Anterior cingulate cortex (tissue), 58 donors: ENCODE results near the gene STX5.

Source experiments
- DNase-seq, 58 donors: peaks; one replicate each; lab custom pipeline; 2025; lab: John Stamatoyannopoulos, UW

Gene STX5

GRCh38 chr11:62789576-62789975 lies 42.3 kb downstream of the STX5 start:
- DNase-seq: peak in 3 of 58 donors; percentile 4 to 24 (median 15)

- no peak for DNase-seq
These were observed 42.9 kb downstream of the STX5 start for GRCh38 chr11:62788991-62789390.

DNA sequence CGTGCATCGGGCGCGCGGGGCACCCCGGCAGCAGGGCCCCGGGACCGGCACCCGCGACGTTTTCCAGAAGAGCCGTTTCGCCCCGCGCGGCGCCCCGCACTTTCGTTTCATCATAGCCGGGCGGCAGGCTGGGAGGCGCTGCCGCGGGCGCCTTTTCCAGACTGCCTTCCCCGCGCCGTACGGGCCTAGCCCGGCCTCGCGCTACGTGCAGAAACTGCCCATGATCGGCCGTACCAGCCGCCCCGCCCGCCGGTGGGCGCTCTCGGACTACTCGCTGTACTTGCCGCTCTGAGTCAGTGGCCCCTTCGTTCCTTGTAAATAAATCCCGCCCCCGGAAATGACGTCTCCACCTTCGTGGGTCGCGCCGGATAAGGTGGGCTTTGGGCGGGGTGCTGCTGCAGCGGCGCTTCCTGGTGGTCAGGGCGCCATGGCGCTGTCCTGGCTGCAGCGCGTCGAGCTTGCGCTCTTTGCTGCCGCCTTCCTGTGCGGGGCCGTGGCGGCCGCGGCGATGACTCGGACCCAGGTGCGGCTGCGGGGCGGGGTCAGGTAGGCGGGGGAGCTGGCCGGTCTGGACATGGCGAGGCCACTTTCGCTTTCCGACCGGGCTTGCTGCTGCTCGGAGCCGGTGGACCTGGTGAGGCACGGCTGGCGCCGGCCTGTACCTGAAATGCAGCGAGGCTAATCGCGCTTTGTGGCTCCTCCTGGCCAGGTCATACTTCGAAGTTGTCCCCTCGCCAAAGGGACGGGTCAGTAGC lies 44.7 kb downstream of the STX5 start, which contains the start of gene TMEM179B:
TSS of gene TMEM179B (plus strand) at position 398 of the 755 bp plus-strand sequence. CDS start at position 428, 30 bp downstream.
- DNase-seq: peak; percentile 74 to 99 (median 95)

- peak in 57 of 58 donors; percentile 23 to 83 (median 69) for DNase-seq
These were observed 45.4 kb downstream of the STX5 start for GRCh38 chr11:62786318-62787004.

- no peak for DNase-seq
These were observed 49.1 kb downstream of the STX5 start for GRCh38 chr11:62782753-62783152.

DNA sequence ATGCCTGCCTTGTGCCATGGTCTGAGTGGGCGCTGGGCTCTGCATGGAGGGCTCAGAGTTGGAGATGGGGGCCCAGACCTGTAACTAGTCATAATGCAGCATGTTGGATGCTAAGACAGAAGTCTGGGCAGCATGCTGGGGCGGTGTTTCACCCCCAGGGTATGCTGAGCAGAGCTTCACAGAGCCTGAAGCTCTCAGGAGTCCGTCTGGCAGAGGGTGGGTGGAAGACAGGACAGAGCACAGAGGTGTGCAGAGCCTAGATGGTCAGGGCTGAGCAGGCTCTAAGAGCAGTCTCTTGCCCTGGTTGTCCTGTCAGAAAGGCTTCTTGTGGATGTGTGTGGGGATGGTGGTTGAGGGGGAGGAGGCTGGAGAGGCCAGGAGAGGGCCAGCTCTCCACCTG lies 53.4 kb downstream of the STX5 start:
- no peak for DNase-seq

DNA sequence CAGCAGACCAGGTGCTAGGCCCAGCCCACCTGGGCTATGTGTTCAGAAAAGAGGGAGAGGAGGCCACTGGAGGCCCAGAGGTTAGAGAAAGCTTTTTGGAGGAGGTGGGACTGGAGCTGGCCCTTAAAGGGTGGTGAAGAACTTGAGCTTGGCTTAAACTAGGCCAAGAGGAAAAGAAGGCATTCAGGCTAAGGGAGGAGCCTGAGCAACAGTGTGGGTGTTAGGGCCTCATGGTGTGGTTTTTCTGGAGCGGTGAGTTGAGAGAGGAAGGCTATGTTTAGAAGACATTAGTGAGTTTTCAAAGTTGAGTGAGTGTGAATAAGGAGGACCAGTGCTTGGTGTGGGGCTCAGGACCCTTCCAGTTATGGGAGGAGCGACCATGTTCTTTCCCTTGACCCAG lies 54.5 kb downstream of the STX5 start:
- DNase-seq: no peak

DNA sequence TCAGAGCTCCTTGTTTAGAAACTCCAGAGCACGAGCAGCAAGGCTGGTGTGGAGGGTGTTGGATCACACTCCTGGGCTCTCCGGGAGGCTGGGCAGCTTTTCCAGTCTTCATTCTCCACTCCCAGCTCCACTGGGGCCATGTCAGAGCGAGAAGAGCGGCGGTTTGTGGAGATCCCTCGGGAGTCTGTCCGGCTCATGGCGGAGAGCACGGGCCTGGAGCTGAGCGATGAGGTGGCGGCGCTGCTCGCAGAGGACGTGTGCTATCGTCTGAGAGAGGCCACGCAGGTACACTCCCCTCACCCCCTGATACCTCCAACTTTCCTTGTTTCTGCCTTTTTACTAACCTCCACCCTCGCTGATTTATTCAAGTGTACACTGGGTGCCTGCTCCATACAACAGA lies 56.2 kb downstream of the STX5 start:
- DNase-seq: no peak

DNA sequence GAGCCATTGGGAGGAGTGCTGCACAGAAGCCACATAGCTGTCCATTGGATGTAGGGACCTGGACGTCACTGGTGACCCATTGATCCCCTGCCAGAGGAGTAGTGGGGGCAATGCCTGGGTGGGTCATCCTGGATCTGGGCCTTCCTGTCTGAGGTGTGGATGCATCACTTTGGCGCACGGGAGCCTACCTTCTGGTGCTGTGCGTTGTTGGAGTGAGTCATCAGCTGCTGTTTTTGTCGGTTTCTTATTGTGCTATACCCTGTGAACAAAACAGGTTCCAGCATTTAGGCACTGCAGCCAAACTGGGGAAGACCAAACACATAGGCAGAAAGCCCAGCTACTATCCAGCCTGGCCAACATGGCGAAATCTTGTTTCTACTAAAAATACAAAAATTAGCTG lies 57.4 kb downstream of the STX5 start:
- no peak for DNase-seq

GRCh38 chr11:62771144-62772021 lies 60.5 kb downstream of the STX5 start, which contains the start of gene TAF6L:
Gene TAF6L, plus strand, starts transcription at chr11:62771396. Its CDS starts 4,388 bp downstream, at chr11:62775784.
- peak; percentile 82 to 100 (median 98) for DNase-seq

DNA sequence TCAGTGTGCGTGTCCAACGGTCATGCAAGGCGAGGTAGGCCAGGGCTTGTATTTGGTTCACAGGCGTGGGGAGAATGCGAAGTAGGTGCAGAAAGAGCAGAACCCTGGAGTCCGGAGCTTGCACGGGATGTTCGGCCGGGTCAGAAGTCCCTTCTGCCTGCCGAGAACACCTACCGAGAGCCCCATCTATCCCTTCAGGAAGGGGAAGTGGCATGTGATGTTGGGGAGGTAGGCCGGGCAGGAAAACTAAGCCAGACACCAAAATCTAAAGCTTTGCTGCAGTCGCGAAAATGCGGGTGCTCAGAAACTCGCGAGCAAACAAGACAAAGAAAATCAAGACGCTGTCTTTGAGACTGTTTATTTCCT lies 61.1 kb downstream of the STX5 start:
- peak in 42 of 58 donors; percentile 37 to 87 (median 63) for DNase-seq

DNA sequence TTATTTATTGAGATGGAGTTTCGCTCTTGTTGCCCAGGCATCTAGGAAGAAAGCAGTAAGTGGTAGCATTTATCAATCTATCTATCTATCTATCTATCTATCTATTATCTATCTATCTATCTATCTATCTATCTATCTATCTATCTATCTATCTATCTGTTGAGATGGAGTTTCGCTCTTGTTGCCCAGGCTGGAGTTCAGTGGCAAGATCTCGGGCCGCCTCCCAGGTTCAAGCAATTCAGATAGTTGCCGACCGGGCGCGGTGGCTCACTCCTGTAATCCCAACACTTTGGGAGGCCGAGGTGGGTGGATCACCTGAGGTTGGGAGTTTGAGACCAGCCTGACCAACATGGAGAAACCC lies 71.0 kb downstream of the STX5 start:
- DNase-seq: peak in 1 of 58 donors; percentile 41

DNA sequence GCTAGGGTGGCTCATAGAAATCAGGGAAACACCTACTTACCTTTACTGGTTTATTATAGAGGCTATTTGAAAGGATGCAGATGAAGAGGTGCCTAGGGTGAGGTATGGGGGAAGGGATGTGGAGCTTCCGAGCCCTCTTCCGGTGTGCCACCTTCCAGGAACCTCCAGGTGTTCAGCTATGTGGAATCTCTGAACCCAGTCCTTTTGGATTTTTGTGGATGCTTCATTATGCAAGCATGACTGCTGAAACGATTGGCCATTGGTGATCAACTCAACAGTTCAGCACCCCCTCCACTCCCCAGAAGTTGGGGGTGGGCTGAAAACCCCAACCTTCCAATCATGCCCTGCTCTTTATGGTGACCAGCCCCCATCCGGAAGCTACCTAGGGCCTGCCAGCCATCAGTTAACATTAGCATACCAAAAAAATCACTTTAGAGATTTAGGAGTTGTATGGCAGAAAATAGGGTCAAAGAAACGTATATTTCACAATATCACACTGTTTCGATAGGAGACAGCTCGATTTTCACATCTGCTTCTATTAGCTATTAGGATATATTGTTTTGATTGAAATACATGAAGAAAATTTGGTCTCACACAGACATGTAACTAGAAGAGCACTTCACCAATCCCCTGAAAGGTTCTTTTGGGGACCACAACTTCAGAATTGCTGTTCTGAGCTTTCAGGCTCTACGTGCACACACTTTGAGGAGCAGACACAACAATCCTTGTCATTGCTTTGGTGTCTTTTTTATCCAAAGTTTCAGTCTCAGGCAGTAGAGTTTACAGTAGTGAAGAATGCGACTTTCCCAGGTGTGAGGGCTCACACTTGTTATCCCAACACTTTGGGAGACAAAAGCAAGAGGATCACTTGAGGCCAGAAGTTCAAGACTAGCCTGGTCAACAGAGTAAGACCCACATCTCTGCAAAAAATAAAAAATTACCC lies 73.7 kb downstream of the STX5 start:
- no peak for DNase-seq
